ENCODE results near the gene ALPK1.

ALPK1 gene

GRCh38 chr4:112284662-112285411, 12.3 kb upstream of the ALPK1 start:
- DNase-seq (ENCODE audit: insufficient read length, low spot score) (no peak), FAIRE-seq (no peak)
- no peak for TF ChIP-seq CTCF (IDR thresholded peaks at IDR 0.05; ENCODE audit: insufficient read depth, missing control alignments)

- FAIRE-seq (no peak), DNase-seq (ENCODE audit: insufficient read length, low spot score) (no peak)
- no peak for TF ChIP-seq CTCF (IDR thresholded peaks at IDR 0.05; ENCODE audit: insufficient read depth, missing control alignments)
Measured at GRCh38 chr4:112287258-112287989, 9.7 kb upstream of the ALPK1 start.

GRCh38 chr4:112288455-112288854, 8.7 kb upstream of the ALPK1 start:
- TF ChIP-seq CTCF (IDR thresholded peaks at IDR 0.05; ENCODE audit: insufficient read depth, missing control alignments) = no peak
- no peak for FAIRE-seq
- no peak for DNase-seq (ENCODE audit: insufficient read length, low spot score)

- DNase-seq (ENCODE audit: insufficient read length, low spot score) (no peak), FAIRE-seq (no peak)
- no peak for TF ChIP-seq CTCF (IDR thresholded peaks at IDR 0.05; ENCODE audit: insufficient read depth, missing control alignments)
Measured at GRCh38 chr4:112289407-112290253, 7.5 kb upstream of the ALPK1 start.

- no peak for DNase-seq (ENCODE audit: insufficient read length, low spot score)
- TF ChIP-seq CTCF (IDR thresholded peaks at IDR 0.05; ENCODE audit: insufficient read depth, missing control alignments) = no peak
- FAIRE-seq = no peak
Measured at GRCh38 chr4:112290341-112290740, 6.8 kb upstream of the ALPK1 start.

GRCh38 chr4:112299721-112300120, 2.6 kb downstream of the ALPK1 start:
- TF ChIP-seq CTCF (IDR thresholded peaks at IDR 0.05; ENCODE audit: insufficient read depth, missing control alignments) = no peak
- DNase-seq (ENCODE audit: insufficient read length, low spot score) = no peak
- no peak for FAIRE-seq

Data from D721Med (cell line).